Loucy (cell line): ENCODE data around the gene UBE2QL1.

Experiments
- CTCF ChIP-seq: fragments of 200-600 bp; sonication (generic); conservative IDR thresholded peaks from 2 replicates; pipeline ENCODE4 v1.5.1; 2014; ENCODE audit warnings: mild to moderate bottlenecking, antibody characterized with exemption, low read length
- EZH2phosphoT487 ChIP-seq: fragments of 200-600 bp; IDR thresholded peaks from 2 replicates; pipeline ENCODE4 v1.6.1; 2018; ENCODE audit warnings: antibody characterized with exemption, mild to moderate bottlenecking, moderate library complexity, borderline replicate concordance

- TF ChIP-seq CTCF: no peak
- TF ChIP-seq EZH2phosphoT487: no peak
Observed at GRCh38 chr5:6411141-6411540, 37.5 kb upstream of the UBE2QL1 start.
